ENCODE data around the gene INSM1. TPM values are rescaled to one million over a fixed set of nuclear protein-coding genes. Genes with fewer than 3 reads are reported as not detected.

Gene INSM1
- total and polyA plus RNA-seq, 2 donors (not counting 1 experiment from before 2014, with no cell fraction given), result not detected

- TF ChIP-seq EZH2 (IDR thresholded peaks at IDR 0.05; ENCODE audit: low read length, missing control alignments), result peak; percentile 73
- TF ChIP-seq CTCF (conservative IDR thresholded peaks at IDR 0.05 in 1 of 2, IDR thresholded peaks at IDR 0.05 in 1 of 2; ENCODE audit: low read depth in 1 of 2, low read length in 2 of 2), result no peak
- no peak overlapping the region for H3K9ac ChIP-seq (ENCODE audit: insufficient read depth, low read length)
Measured at GRCh38 chr20:20364593-20365479, 3.1 kb upstream of the INSM1 start.

GRCh38 chr20:20365480-20366161 is 2.3 kb upstream of the INSM1 start:
- no peaks in the 10 kb centered on the region for H4K20me1 ChIP-seq (ENCODE audit: control insufficient read depth, extremely low read depth, insufficient read depth, low read length)
- no peak for DNase-seq (ENCODE audit: low read depth in 2 of 2)
- no peak overlapping the region for H2AFZ ChIP-seq (ENCODE audit: low read length)
- no peak overlapping the region for H3K9ac ChIP-seq (ENCODE audit: insufficient read depth, low read length)
- peaks cover 80% of the 10 kb centered on the region for H3K27me3 ChIP-seq (ENCODE audit: control insufficient read depth, insufficient read depth, low read length)
- H3K4me3 ChIP-seq (replicated peaks in 1 of 4; ENCODE audit: control extremely low read depth in 1 of 4, insufficient read depth in 1 of 4, low read depth in 3 of 4, low read length in 4 of 4), result no peak overlapping the region
- no peak overlapping the region for H3K27ac ChIP-seq (ENCODE audit: insufficient read depth, low read length)
- H3K4me1 ChIP-seq (ENCODE audit: control insufficient read depth, extremely low read depth, insufficient read depth, low read length), result no peaks in the 10 kb centered on the region
- no peaks in the 10 kb centered on the region for H3K36me3 ChIP-seq (ENCODE audit: control insufficient read depth, insufficient read depth, low read length)
- no peaks in the 10 kb centered on the region for H3K9me3 ChIP-seq (ENCODE audit: control insufficient read depth, insufficient read depth, low read depth, low read length)
- no peaks in the 10 kb centered on the region for H3K79me2 ChIP-seq (ENCODE audit: control insufficient read depth, insufficient read depth, low read length)
- TF ChIP-seq EZH2 (IDR thresholded peaks at IDR 0.05; ENCODE audit: low read length, missing control alignments), result no peak
- no peak for TF ChIP-seq CTCF (conservative IDR thresholded peaks at IDR 0.05 in 1 of 2, IDR thresholded peaks at IDR 0.05 in 1 of 2; ENCODE audit: low read depth in 1 of 2, low read length in 2 of 2)
- no peak overlapping the region for H3K4me2 ChIP-seq (ENCODE audit: extremely low read depth, insufficient read depth, low read length)

More at GRCh38 chr20:20364593-20365479, 3.1 kb upstream of the INSM1 start:
- no peaks in the 10 kb centered on the region for H3K36me3 ChIP-seq (ENCODE audit: control insufficient read depth, insufficient read depth, low read length)
- H3K27me3 ChIP-seq (ENCODE audit: control insufficient read depth, insufficient read depth, low read length), result peaks cover 75% of the 10 kb centered on the region
- H3K27ac ChIP-seq (ENCODE audit: insufficient read depth, low read length), result no peak overlapping the region
- H3K4me2 ChIP-seq (ENCODE audit: extremely low read depth, insufficient read depth, low read length), result no peak overlapping the region
- no peaks in the 10 kb centered on the region for H4K20me1 ChIP-seq (ENCODE audit: control insufficient read depth, extremely low read depth, insufficient read depth, low read length)
- H3K9me3 ChIP-seq (ENCODE audit: control insufficient read depth, insufficient read depth, low read depth, low read length), result no peaks in the 10 kb centered on the region
- no peaks in the 10 kb centered on the region for H3K79me2 ChIP-seq (ENCODE audit: control insufficient read depth, insufficient read depth, low read length)
- H3K4me1 ChIP-seq (ENCODE audit: control insufficient read depth, extremely low read depth, insufficient read depth, low read length), result no peaks in the 10 kb centered on the region
- no peak overlapping the region for H3K4me3 ChIP-seq (replicated peaks in 1 of 4; ENCODE audit: control extremely low read depth in 1 of 4, insufficient read depth in 1 of 4, low read depth in 3 of 4, low read length in 4 of 4)
- DNase-seq (ENCODE audit: low read depth in 2 of 2), result no peak
- no peak overlapping the region for H2AFZ ChIP-seq (ENCODE audit: low read length)

GRCh38 chr20:20366551-20366875 is 1.4 kb upstream of the INSM1 start:
- Histone ChIP-seq H3K27ac (ENCODE audit: insufficient read depth, low read length) (no peak overlapping the region), H3K36me3 (ENCODE audit: control insufficient read depth, insufficient read depth, low read length) (no peaks in the 10 kb centered on the region), H3K27me3 (ENCODE audit: control insufficient read depth, insufficient read depth, low read length) (peaks cover 80% of the 10 kb centered on the region), H3K9ac (ENCODE audit: insufficient read depth, low read length) (no peak overlapping the region), H3K9me3 (ENCODE audit: control insufficient read depth, insufficient read depth, low read depth, low read length) (no peaks in the 10 kb centered on the region), H3K4me3 (replicated peaks in 1 of 4; ENCODE audit: control extremely low read depth in 1 of 4, insufficient read depth in 1 of 4, low read depth in 3 of 4, low read length in 4 of 4) (no peak overlapping the region), H3K4me2 (ENCODE audit: extremely low read depth, insufficient read depth, low read length) (no peak overlapping the region), H2AFZ (ENCODE audit: low read length) (no peak overlapping the region), H3K79me2 (ENCODE audit: control insufficient read depth, insufficient read depth, low read length) (no peaks in the 10 kb centered on the region), H3K4me1 (ENCODE audit: control insufficient read depth, extremely low read depth, insufficient read depth, low read length) (no peaks in the 10 kb centered on the region), H4K20me1 (ENCODE audit: control insufficient read depth, extremely low read depth, insufficient read depth, low read length) (no peaks in the 10 kb centered on the region)
- TF ChIP-seq CTCF (conservative IDR thresholded peaks at IDR 0.05 in 1 of 2, IDR thresholded peaks at IDR 0.05 in 1 of 2; ENCODE audit: low read depth in 1 of 2, low read length in 2 of 2) (no peak), EZH2 (IDR thresholded peaks at IDR 0.05; ENCODE audit: low read length, missing control alignments) (no peak)
- no peak for DNase-seq (ENCODE audit: low read depth in 2 of 2)
